Left lung (tissue), 10 donors: Measurements from ENCODE around the gene LRRC18. TPM values are rescaled to one million over a fixed set of nuclear protein-coding genes. Genes with fewer than 3 reads are reported as not detected.

Source experiments
- ATAC-seq: fragments of 200-7000 bp; cut with Tn5 transposase; one replicate; pipeline ENCODE4 v1.9.1; 2020; ENCODE audit warnings: moderate library complexity
- DNase-seq, 4 donors: peaks; one replicate each; pipeline ENCODE4 v3.0.0-alpha.2; 2013 to 2020
- H3K27ac ChIP-seq, 2 donors: fragments of 200-600 bp; sonication (generic) in 1 of 2; one replicate each; pipeline versions ENCODE4 v1.5.0 to v1.8.0; 2020 to 2021
- H3K27me3 ChIP-seq, 2 donors: fragments of 200-600 bp; sonication (generic) in 1 of 2; one replicate each; pipeline versions ENCODE4 v1.5.0 to v1.8.0; 2020 to 2021
- H3K36me3 ChIP-seq, 2 donors: fragments of 200-600 bp; sonication (generic) in 1 of 2; one replicate each; pipeline versions ENCODE4 v1.5.0 to v1.8.0; 2020 to 2021
- H3K4me1 ChIP-seq, 2 donors: fragments of 200-600 bp; one replicate each; pipeline ENCODE4 v1.8.0; 2021
- H3K4me3 ChIP-seq, 2 donors: fragments of 200-600 bp; sonication (generic) in 1 of 2; one replicate each; pipeline versions ENCODE4 v1.5.0 to v1.8.0; 2020 to 2021; ENCODE audit warnings: mild to moderate bottlenecking in 1 of 2
- H3K9me3 ChIP-seq, 2 donors: fragments of 200-600 bp; sonication (generic) in 1 of 2; one replicate each; pipeline versions ENCODE4 v1.5.0 to v1.8.0; 2020 to 2021
- intact Hi-C, 2 donors: fragments of 100-400 bp; cut with DNase I; formaldehyde crosslinking; loops; one replicate each; pipeline versions ENCODE4 v1.11.2 to v1.14.2; 2022
- polyA plus RNA-seq, 6 donors: library from polyadenylated mRNA; unstranded; fragments of 120-200 nt; gene quantifications; one replicate each; pipeline ENCODE4 v1.2.1, GENCODE V29; 2013; ENCODE audit not compliant: insufficient read length in 6 of 6
- total RNA-seq, 2 donors: library from RNA; stranded (reverse); fragmentation: NEBNext Ultra II Directional; extraction: Animal tissue kit (Norgen Biotek cat#: 25700); gene quantifications; one replicate each; pipeline ENCODE4 v1.2.1, GENCODE V29; 2021
- TF ChIP-seq, protein P1 (sequence below), 2 donors: fragments of 200-600 bp; sonication (generic) in 1 of 2; IDR thresholded peaks; one replicate each; pipeline versions ENCODE4 v1.5.0 to v1.8.0; 2021; ENCODE audit warnings: antibody characterized with exemption in 2 of 2
- donor health status: DM: no; HTN: yes; CAD: no.
- donor health status: DM: no; HTN: no; CAD: no.

The LRRC18 gene
- total and polyA plus RNA-seq, 8 donors, result 0.50 to 2.1 (median 1.4) TPM

DNA sequence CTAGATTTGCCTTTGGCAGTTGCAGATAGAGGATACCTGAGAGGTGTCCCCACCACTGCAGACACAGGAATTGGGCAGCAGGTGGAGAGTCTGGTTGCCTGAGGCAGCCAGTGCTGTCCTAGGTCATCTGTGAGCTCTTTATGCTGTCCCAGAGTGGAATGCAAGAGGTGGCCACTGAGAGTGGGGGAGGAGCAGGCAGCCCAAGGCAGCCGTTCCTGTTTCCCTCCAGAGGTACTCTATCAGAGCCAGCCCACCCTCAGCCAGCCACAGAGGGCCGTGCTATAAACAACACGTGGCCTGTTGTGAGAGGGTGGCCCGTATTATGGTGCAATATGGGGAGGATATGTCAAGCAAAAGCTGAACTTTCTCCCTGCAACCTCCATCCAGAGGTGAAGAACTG, 8.5 kb downstream of the LRRC18 start:
- TF ChIP-seq, protein P1, sequence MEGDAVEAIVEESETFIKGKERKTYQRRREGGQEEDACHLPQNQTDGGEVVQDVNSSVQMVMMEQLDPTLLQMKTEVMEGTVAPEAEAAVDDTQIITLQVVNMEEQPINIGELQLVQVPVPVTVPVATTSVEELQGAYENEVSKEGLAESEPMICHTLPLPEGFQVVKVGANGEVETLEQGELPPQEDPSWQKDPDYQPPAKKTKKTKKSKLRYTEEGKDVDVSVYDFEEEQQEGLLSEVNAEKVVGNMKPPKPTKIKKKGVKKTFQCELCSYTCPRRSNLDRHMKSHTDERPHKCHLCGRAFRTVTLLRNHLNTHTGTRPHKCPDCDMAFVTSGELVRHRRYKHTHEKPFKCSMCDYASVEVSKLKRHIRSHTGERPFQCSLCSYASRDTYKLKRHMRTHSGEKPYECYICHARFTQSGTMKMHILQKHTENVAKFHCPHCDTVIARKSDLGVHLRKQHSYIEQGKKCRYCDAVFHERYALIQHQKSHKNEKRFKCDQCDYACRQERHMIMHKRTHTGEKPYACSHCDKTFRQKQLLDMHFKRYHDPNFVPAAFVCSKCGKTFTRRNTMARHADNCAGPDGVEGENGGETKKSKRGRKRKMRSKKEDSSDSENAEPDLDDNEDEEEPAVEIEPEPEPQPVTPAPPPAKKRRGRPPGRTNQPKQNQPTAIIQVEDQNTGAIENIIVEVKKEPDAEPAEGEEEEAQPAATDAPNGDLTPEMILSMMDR (IDR thresholded peaks at IDR 0.05), result no peak
- intact Hi-C loops, result no loop called here
- ATAC-seq (no peak), DNase-seq (no peak)
- no peaks in the 10 kb centered on the region for H3K27me3 ChIP-seq
- H3K27ac ChIP-seq, result no peak overlapping the region
- no peaks in the 10 kb centered on the region for H3K9me3 ChIP-seq
- H3K4me3 ChIP-seq, result no peak overlapping the region
- no peaks in the 10 kb centered on the region for H3K4me1 ChIP-seq
- H3K36me3 ChIP-seq, result no peaks in the 10 kb centered on the region

DNA sequence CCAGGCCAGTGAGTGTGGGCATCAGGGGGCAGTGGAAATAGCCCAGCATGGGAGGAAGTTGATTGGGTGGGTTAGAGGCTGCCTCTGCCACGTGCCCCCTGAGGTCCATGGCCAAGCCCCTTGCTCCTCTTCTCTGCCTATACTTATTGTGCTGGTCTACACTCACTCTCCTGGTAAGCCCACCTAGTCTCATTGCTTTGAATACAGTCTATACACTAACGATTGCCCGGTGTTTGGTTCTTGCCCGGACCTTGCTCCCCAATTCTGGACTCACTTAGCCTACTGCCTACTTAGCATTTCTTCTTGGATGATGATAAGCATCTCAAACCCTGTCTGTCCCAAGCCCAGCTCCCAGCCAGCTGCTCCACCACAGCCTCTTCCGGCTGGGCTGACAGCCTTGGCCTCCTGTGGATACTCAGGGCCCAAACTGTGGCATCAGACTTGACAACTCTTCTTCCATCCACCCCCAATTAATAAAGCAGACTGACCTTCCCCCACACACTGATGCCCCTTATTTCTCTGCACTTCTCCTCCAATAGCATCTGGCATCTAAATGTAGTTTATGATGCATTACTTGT, 10.1 kb downstream of the LRRC18 start:
- no peaks in the 10 kb centered on the region for H3K4me1 ChIP-seq
- H3K9me3 ChIP-seq, result no peaks in the 10 kb centered on the region
- H3K27ac ChIP-seq, result no peak overlapping the region
- ATAC-seq (no peak), DNase-seq (no peak)
- no peak overlapping the region for H3K4me3 ChIP-seq
- H3K27me3 ChIP-seq, result no peaks in the 10 kb centered on the region
- no peaks in the 10 kb centered on the region for H3K36me3 ChIP-seq
- TF ChIP-seq, protein P1 (IDR thresholded peaks at IDR 0.05), result no peak
- intact Hi-C loops, result no loop called here

DNA sequence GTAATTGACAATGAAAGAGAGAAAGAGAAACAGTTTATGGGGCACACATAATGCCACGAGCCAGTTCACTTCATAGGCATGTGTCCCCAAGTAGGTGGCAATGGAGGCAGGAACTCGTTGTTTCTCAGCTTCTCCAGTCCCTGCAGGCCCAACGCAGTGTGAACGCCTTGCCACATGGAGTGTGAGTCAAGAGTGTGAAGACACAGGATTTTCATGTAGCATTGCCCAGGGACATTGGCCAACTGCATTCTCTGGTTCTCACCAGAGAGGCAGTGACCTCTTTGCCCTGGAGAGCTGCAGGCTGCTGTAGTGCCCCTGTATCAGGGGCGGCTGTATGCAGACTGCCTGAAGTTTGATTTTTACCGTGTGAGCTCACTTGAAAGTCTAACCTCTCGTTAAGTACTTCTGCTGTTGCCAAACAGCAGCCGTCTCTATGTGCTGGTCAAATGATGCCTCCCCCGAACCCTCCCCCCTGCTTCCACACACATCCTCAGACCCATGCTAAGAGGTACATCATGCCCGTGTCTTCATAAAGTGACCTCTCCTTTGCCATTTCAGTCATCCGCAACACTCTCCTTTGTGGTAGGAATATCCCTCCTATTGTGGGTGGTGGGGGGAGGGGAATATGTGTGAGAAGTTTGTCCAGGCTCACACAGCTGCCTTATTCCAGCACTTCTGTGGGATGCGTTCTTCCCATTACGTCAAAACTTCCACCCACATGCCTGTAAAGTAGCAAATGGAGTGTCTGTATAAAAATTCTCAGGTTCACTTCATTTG, 12.7 kb downstream of the LRRC18 start:
- Histone ChIP-seq H3K9me3 (no peaks in the 10 kb centered on the region), H3K4me3 (no peak overlapping the region), H3K27me3 (no peaks in the 10 kb centered on the region), H3K27ac (no peak overlapping the region), H3K4me1 (no peaks in the 10 kb centered on the region), H3K36me3 (no peaks in the 10 kb centered on the region)
- intact Hi-C loops, result no loop called here
- DNase-seq, result peak in 1 of 4 donors; percentile 38
- TF ChIP-seq, protein P1 (IDR thresholded peaks at IDR 0.05), result no peak
- peak; percentile 29 for ATAC-seq

DNA sequence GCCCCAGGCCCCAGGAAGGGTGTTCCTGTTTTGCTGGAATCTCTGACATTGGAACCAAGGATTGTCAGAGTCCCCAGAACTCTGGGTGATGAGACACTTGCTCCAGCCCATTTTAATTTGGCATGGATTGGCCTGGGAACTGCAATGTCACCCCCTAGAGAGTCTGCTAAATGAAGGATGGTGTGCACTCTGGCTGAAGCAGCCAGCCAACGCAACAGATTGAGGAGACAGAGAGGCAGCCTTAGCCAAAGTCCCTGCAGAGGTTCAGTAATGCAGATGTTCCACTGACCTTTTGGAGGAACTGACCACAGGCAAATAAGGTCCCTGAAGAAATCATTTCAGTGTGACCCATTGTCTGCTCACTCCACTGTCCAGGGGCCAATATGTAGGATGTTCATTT, 13.4 kb downstream of the LRRC18 start:
- Histone ChIP-seq H3K4me1 (no peaks in the 10 kb centered on the region), H3K36me3 (no peaks in the 10 kb centered on the region), H3K9me3 (no peaks in the 10 kb centered on the region), H3K4me3 (no peak overlapping the region), H3K27ac (no peak overlapping the region), H3K27me3 (no peaks in the 10 kb centered on the region)
- TF ChIP-seq, protein P1 (IDR thresholded peaks at IDR 0.05), result no peak
- intact Hi-C loops, result no loop called here
- DNase-seq (no peak), ATAC-seq (no peak)

DNA sequence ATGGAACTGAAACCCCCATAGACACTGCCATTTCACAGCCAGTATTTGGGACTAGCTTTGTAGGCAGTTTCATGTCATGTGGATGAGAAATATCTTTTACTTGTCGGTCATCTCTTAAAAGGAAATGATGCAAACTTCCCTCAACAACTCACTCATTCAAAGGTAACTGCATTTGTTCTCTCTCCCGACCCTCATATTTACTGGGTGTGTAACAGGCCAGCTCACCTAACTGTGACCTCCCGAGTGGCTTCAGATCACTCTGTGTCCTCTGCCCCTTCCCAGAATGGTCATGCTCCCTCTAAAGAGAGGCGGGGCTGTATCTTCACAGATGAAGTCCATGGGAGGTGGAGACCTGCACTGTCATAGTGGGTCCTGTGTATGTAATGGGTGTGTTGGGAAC, 14.7 kb downstream of the LRRC18 start:
- H3K27me3 ChIP-seq, result no peaks in the 10 kb centered on the region
- DNase-seq (no peak), ATAC-seq (no peak)
- TF ChIP-seq, protein P1 (IDR thresholded peaks at IDR 0.05), result no peak
- intact Hi-C loops, result no loop called here
- H3K4me1 ChIP-seq, result no peaks in the 10 kb centered on the region
- H3K4me3 ChIP-seq, result no peak overlapping the region
- H3K9me3 ChIP-seq, result no peaks in the 10 kb centered on the region
- H3K27ac ChIP-seq, result no peak overlapping the region
- no peaks in the 10 kb centered on the region for H3K36me3 ChIP-seq
